ENCODE data around the gene GRHL1.
"Not testable (repeated sequence)": the region's sequence is repeated elsewhere in the genome, so short reads cannot be mapped to it uniquely, and the experiment has no call there.

GRHL1 gene

GRCh38 chr2:10015376-10015989 lies 64.0 kb downstream of the GRHL1 start:
- TF ChIP-seq KLF8 (tag by site-specific recombination; IDR thresholded peaks at IDR 0.05) (peak; percentile 75), EGR2 (tag by site-specific recombination; IDR thresholded peaks at IDR 0.05; ENCODE audit: low read depth) (peak; percentile 15; the same call in 1 of the 2 replicates)
- H3K9me3 ChIP-seq (ENCODE audit: control insufficient read depth, insufficient read depth, low read depth, low read length); CTCF ChIA-PET; H3K4me1 ChIP-seq (ENCODE audit: control insufficient read depth, insufficient read depth, low read length); H3K36me3 ChIP-seq (ENCODE audit: control insufficient read depth in 2 of 2, insufficient read depth in 1 of 2, low read length in 2 of 2); POLR2A ChIA-PET; H3K27ac ChIP-seq (ENCODE audit: extremely low read depth, low read depth, low read length); H3K4me3 ChIP-seq (ENCODE audit: low read depth, low read length): not testable (repeated sequence)

- H3K36me3 ChIP-seq (ENCODE audit: control insufficient read depth in 2 of 2, insufficient read depth in 1 of 2, low read length in 2 of 2) = no peaks in the 10 kb centered on the region
- TF ChIP-seq OVOL3 (tag by site-specific recombination; IDR thresholded peaks at IDR 0.05) (no peak), ZNF785 (tag by site-specific recombination; IDR thresholded peaks at IDR 0.05) (no peak), KLF1 (tag by site-specific recombination; IDR thresholded peaks at IDR 0.05) (no peak), ZNF488 (tag by site-specific recombination; IDR thresholded peaks at IDR 0.05) (no peak), ZNF521 (tag by site-specific recombination; IDR thresholded peaks at IDR 0.05) (no peak), KLF16 (tag by site-specific recombination; IDR thresholded peaks at IDR 0.05) (no peak), KLF17 (tag by site-specific recombination; IDR thresholded peaks at IDR 0.05) (0 out of 2 replicates have a peak, but pooled peaks have one; percentile 23), ZNF670 (tag by site-specific recombination; IDR thresholded peaks at IDR 0.05; ENCODE audit: low read depth) (no peak), ZEB2 (tag by site-specific recombination; IDR thresholded peaks at IDR 0.05) (0 out of 2 replicates have a peak, but pooled peaks have one; percentile 31), SCRT2 (tag by site-specific recombination; IDR thresholded peaks at IDR 0.05) (0 out of 2 replicates have a peak, but pooled peaks have one; percentile 11), ZNF133 (tag by site-specific recombination; IDR thresholded peaks at IDR 0.05) (no peak), ZNF221 (tag by site-specific recombination; IDR thresholded peaks at IDR 0.05; ENCODE audit: borderline replicate concordance) (no peak), ZNF248 (tag by site-specific recombination; IDR thresholded peaks at IDR 0.05) (no peak)
- TF ChIP-seq, protein P1, sequence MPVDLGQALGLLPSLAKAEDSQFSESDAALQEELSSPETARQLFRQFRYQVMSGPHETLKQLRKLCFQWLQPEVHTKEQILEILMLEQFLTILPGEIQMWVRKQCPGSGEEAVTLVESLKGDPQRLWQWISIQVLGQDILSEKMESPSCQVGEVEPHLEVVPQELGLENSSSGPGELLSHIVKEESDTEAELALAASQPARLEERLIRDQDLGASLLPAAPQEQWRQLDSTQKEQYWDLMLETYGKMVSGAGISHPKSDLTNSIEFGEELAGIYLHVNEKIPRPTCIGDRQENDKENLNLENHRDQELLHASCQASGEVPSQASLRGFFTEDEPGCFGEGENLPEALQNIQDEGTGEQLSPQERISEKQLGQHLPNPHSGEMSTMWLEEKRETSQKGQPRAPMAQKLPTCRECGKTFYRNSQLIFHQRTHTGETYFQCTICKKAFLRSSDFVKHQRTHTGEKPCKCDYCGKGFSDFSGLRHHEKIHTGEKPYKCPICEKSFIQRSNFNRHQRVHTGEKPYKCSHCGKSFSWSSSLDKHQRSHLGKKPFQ (tag by site-specific recombination; IDR thresholded peaks at IDR 0.05) = no peak
- ChIA-PET POLR2A (no interaction called here), CTCF (interaction anchor here (0.9 kb wide), 1 partner anchor 32 kb away, joined by 3 read pairs; no protein-coding TSS in a partner anchor)
- no peaks in the 10 kb centered on the region for H3K9me3 ChIP-seq (ENCODE audit: control insufficient read depth, insufficient read depth, low read depth, low read length)
- H3K27ac ChIP-seq (ENCODE audit: extremely low read depth, low read depth, low read length) = no peak overlapping the region
- no peaks in the 10 kb centered on the region for H3K4me1 ChIP-seq (ENCODE audit: control insufficient read depth, insufficient read depth, low read length)
- no peak overlapping the region for H3K4me3 ChIP-seq (ENCODE audit: low read depth, low read length)
These were observed 64.7 kb downstream of the GRHL1 start for GRCh38 chr2:10016001-10016801.

GRCh38 chr2:10016802-10017258 lies 65.3 kb downstream of the GRHL1 start:
- Histone ChIP-seq H3K4me1 (ENCODE audit: control insufficient read depth, insufficient read depth, low read length) (no peaks in the 10 kb centered on the region), H3K27ac (ENCODE audit: extremely low read depth, low read depth, low read length) (no peak overlapping the region), H3K4me3 (ENCODE audit: low read depth, low read length) (no peak overlapping the region), H3K9me3 (ENCODE audit: control insufficient read depth, insufficient read depth, low read depth, low read length) (no peaks in the 10 kb centered on the region), H3K36me3 (ENCODE audit: control insufficient read depth in 2 of 2, insufficient read depth in 1 of 2, low read length in 2 of 2) (no peaks in the 10 kb centered on the region)
- CTCF ChIA-PET = interaction anchor here (0.9 kb wide), 1 partner anchor 33 kb away, joined by 3 read pairs; no protein-coding TSS in a partner anchor
- POLR2A ChIA-PET = no interaction called here
- TF ChIP-seq ZNF621 (tag by site-specific recombination; IDR thresholded peaks at IDR 0.05) = no peak
- no peak for TF ChIP-seq ZNF571 (tag by site-specific recombination; IDR thresholded peaks at IDR 0.05)
- TF ChIP-seq ZBTB8A (tag by site-specific recombination; IDR thresholded peaks at IDR 0.05) = no peak
- TF ChIP-seq SP3 (tag by site-specific recombination; IDR thresholded peaks at IDR 0.05) = no peak
